GM12865 (cell line): ENCODE data around the gene SLC22A23.

Source experiments
- DNase-seq: peaks from one replicate; pipeline ENCODE4 v3.0.0; 2010; ENCODE audit warnings: low read depth
- H3K4me3 ChIP-seq: 2 replicates; pipeline ENCODE4 v1.5.1; 2011; ENCODE audit warnings: mild to moderate bottlenecking, low read depth, low read length, control low read depth
- TF ChIP-seq, protein P1 (sequence below): IDR thresholded peaks from 2 replicates; pipeline ENCODE4 v1.5.1; 2011; ENCODE audit warnings: low read length, control low read depth, low read depth, inconsistent platforms; ENCODE audit not compliant: insufficient read depth; ENCODE audit errors: missing control alignments

SLC22A23 gene

DNA sequence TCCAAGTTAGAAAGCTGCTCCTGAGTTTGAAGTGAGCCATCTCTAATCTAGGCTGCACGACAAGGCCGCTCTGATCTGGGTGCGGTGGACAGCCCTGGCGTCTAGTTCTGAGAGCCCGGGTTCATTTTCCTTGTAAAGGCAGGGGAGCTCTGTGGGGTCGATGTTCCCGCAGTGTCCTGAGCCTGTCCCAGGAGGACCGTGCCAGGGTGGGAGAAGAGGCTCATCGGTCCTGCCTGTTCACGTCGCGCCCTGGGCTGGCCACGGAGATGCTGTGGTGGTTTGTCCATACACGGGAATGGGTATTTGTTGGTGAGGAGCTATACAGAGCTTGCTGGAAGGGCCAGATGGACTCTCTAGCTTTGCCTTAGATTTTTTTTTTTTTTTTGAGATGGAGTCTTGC is 171.1 kb downstream of the SLC22A23 start:
- no peak for DNase-seq
- TF ChIP-seq, protein P1, sequence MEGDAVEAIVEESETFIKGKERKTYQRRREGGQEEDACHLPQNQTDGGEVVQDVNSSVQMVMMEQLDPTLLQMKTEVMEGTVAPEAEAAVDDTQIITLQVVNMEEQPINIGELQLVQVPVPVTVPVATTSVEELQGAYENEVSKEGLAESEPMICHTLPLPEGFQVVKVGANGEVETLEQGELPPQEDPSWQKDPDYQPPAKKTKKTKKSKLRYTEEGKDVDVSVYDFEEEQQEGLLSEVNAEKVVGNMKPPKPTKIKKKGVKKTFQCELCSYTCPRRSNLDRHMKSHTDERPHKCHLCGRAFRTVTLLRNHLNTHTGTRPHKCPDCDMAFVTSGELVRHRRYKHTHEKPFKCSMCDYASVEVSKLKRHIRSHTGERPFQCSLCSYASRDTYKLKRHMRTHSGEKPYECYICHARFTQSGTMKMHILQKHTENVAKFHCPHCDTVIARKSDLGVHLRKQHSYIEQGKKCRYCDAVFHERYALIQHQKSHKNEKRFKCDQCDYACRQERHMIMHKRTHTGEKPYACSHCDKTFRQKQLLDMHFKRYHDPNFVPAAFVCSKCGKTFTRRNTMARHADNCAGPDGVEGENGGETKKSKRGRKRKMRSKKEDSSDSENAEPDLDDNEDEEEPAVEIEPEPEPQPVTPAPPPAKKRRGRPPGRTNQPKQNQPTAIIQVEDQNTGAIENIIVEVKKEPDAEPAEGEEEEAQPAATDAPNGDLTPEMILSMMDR = no peak
- no peak overlapping the region for H3K4me3 ChIP-seq

DNA sequence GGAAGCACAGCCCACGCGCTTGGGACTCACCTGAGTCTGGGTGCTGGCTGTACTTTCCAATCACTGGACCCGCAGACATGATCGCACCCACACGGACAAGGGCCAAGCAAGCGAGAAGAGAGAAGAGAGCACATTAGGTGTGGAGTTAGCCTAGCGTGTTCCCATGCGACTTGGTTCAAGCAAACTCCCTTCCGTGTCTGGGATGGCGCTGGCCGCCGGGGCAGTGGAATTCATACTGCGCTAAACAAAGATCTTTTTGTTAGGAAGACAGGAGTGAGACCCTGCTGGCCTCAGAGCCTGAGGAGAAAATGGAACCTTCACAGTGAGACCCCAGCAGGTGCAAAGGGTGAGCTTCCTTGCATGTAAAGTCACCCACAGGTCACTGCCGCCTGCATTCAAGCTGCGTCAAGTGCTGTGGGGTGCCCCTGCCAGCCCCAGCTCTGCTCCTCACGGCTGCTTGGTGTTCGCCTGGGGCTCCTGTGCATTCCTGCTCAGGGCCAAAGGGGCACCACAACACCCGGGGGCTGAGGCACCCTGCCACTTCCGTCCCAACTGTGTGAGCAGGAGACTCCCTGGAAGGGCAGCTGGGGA is 171.7 kb downstream of the SLC22A23 start:
- no peak overlapping the region for H3K4me3 ChIP-seq
- TF ChIP-seq, protein P1 = no peak
- no peak for DNase-seq

DNA sequence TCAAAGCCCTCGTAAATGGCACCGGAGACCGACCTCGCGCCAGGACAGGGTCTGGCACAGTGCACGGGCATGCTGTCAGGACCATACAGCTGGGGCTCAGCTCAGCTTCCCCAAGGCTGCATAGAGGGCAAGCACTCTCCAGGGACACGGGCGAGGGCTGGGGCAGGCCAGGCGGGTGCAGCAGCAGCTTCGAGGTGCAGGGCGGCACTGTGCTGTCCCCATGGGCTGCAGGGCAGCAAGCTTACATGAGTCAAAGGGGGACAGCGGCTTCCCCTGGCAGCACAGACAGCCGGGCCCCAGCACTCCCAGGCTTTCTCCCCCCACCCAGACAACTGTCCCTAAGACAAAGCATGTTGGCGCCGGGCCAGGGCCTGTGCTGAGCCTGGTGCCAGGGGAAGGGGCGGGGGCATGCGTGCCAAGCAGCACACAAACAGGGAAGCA is 172.4 kb downstream of the SLC22A23 start:
- DNase-seq = no peak
- TF ChIP-seq, protein P1 = no peak
- no peak overlapping the region for H3K4me3 ChIP-seq

DNA sequence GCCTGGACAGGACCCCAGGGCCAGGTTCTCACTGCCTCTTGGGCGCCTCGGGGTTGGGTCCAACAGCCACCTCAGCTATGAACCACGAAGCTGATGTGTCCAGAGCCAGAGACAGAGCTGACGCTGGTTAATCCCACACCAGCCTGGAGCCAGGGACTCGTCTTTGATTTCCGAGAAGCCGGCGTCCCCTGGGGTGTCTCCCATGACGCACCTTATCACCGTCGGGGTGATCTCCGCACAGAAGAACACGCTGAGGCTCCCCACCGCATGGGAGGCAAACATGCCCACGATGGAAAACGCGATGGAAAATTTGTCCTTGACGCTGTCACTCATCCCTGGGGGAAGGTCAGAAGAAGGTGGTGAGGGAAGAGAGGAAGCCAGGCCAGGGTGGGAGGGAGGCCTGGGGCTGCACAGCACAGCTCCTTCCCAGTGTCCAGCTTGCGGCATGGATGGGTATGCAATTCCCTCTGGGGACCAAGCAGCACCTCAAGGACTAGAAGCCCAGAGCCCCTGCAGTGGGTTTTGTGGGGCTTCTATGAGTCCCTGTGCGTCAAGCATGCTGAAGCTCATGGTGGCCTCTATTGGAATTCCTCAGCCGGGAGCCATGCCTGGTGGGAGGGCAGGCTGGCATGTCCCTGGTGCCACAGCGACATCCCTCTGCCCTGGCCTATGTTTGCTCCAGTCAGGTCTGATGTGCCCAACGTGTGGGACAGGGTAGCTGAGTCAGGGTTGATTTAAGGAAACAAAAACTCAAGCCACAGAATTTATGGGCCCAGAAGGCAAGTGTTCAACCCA is 173.0 kb downstream of the SLC22A23 start:
- TF ChIP-seq, protein P1 = no peak
- H3K4me3 ChIP-seq = no peak overlapping the region

DNA sequence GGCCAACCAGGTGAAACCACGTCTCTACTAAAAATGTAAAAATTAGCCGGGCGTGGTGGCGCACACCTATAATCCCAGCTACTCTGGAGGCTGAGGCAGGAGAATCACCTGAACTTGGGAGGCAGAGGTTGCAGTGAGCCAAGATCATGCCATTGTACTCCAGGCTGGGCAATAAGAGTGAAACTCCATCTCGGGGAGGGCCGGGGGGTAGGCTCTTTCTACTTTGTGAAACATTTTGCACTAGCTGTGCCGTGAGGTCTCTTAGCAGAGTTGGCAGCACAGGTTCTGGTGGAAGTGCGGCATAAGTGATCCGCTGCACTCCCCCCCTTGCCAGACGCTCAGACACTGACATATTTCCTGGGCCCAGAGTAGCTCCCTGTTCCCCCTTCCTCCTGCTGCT is 173.6 kb downstream of the SLC22A23 start:
- no peak for DNase-seq
- H3K4me3 ChIP-seq = no peak overlapping the region
- TF ChIP-seq, protein P1 = no peak

More for the DNA sequence above, 173.0 kb downstream of the SLC22A23 start:
- no peak for DNase-seq

DNA sequence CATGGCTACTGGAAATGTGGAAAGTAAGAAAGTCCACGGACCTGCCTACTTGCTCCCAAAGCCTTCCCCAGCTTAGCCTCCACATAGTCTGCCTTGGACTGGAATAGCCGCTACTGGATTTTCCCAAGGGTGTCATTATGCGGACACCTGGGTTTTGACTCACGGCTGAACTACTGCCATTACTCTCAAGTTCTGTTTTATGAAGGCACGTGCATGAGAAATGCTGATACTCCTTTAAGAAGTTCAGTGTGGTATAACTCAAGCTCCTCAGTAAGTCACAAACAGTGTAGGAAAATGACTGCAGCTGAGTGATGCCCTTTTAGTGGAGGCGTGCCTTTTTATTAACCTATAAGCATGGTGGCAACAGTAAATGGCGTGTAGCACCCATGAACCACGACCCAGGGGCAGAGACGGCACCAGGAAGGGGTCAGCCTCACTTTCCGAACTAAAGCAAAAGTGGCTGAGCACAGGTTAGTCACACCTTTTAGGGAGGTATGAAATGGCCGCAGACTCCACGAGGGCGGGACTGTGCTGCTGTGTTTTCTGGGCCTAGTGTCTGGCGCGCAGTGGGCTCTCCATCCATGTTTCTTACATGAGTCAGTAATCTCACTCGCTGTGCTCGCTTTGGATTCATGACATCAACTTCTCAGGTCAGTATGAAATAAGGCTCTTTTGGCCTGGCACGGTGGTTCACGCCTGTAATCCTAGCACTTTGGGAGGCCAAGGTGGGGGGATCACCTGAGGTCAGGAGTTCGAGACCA is 174.2 kb downstream of the SLC22A23 start:
- TF ChIP-seq, protein P1 = no peak
- H3K4me3 ChIP-seq = no peak overlapping the region
- DNase-seq = no peak
